ENCODE results near the gene NXNL2. TPM values are rescaled to one million over a fixed set of nuclear protein-coding genes. Genes with fewer than 3 reads are reported as not detected.
A peak's percentile ranks its signal among the peaks of the same experiment; 100 is the strongest.

Gene NXNL2
- total RNA-seq, 2 donors from 2014 or later = not detected

GRCh38 chr9:88572684-88573083 is 37.7 kb downstream of the NXNL2 start:
- ATAC-seq = no peak
- intact Hi-C loops (cut with DNase I) = loop anchor here in 1 of 2 donors (10.0 kb wide), 1 partner anchor 498 kb away; no protein-coding TSS in a partner anchor
- DNase-seq = no peak

- ATAC-seq (no peak), DNase-seq (no peak)
- intact Hi-C loops (cut with DNase I) = loop anchor here in 1 of 2 donors (10.0 kb wide), 1 partner anchor 500 kb away; no protein-coding TSS in a partner anchor
These were observed 40.0 kb downstream of the NXNL2 start for GRCh38 chr9:88574953-88575352.

GRCh38 chr9:88577256-88578120 is 42.5 kb downstream of the NXNL2 start:
- intact Hi-C loops (cut with DNase I) = loop anchor here in 1 of 2 donors (2.0 to 10.0 kb wide), 2 partner anchors 471 to 503 kb away; no protein-coding TSS in a partner anchor
- DNase-seq (no peak), ATAC-seq (no peak)

- ATAC-seq = peak; percentile 93 to 94
- intact Hi-C loops (cut with DNase I) = loop anchor here in 1 of 2 donors (10.0 kb wide), 1 partner anchor 504 kb away; no protein-coding TSS in a partner anchor
These were observed 43.4 kb downstream of the NXNL2 start for GRCh38 chr9:88578121-88579049.

GRCh38 chr9:88579050-88579715 is 44.2 kb downstream of the NXNL2 start:
- intact Hi-C loops (cut with DNase I) = loop anchor here in 1 of 2 donors (10.0 kb wide), 1 partner anchor 504 kb away; no protein-coding TSS in a partner anchor
- ATAC-seq = no peak
- DNase-seq = no peak

More at GRCh38 chr9:88578121-88579049, 43.4 kb downstream of the NXNL2 start:
- DNase-seq = peak; percentile 84

- DNase-seq (no peak), ATAC-seq (no peak)
- intact Hi-C loops (cut with DNase I) = no loop called here
These were observed 46.0 kb downstream of the NXNL2 start for GRCh38 chr9:88580961-88581360.

GRCh38 chr9:88583901-88584596 is 49.1 kb downstream of the NXNL2 start:
- intact Hi-C loops (cut with DNase I) = no loop called here
- no peak for DNase-seq
- ATAC-seq = peak in 1 of 2 donors; percentile 15

GRCh38 chr9:88585426-88585825 is 50.4 kb downstream of the NXNL2 start:
- no peak for ATAC-seq
- intact Hi-C loops (cut with DNase I) = loop anchor here in 1 of 2 donors (5.0 kb wide), 1 partner anchor 418 kb away; no protein-coding TSS in a partner anchor
- no peak for DNase-seq

- ATAC-seq (no peak), DNase-seq (no peak)
- intact Hi-C loops (cut with DNase I) = loop anchor here in 1 of 2 donors (5.0 kb wide), 1 partner anchor 419 kb away; no protein-coding TSS in a partner anchor
These were observed 51.5 kb downstream of the NXNL2 start for GRCh38 chr9:88586452-88586851.

GRCh38 chr9:88587182-88587581 is 52.2 kb downstream of the NXNL2 start:
- DNase-seq = no peak
- intact Hi-C loops (cut with DNase I) = loop anchor here in 1 of 2 donors (5.0 kb wide), 1 partner anchor 420 kb away; no protein-coding TSS in a partner anchor
- ATAC-seq = no peak

GRCh38 chr9:88587885-88588649 is 53.1 kb downstream of the NXNL2 start:
- DNase-seq (no peak), ATAC-seq (no peak)
- intact Hi-C loops (cut with DNase I) = loop anchor here in 1 of 2 donors (5.0 kb wide), 1 partner anchor 421 kb away; no protein-coding TSS in a partner anchor

GRCh38 chr9:88589656-88590055 is 54.7 kb downstream of the NXNL2 start:
- ATAC-seq (no peak), DNase-seq (no peak)
- intact Hi-C loops (cut with DNase I) = loop anchor here (5.0 to 10.0 kb wide), 3 partner anchors 413 to 685 kb away; no protein-coding TSS in a partner anchor

GRCh38 chr9:88590558-88591146 is 55.7 kb downstream of the NXNL2 start:
- no peak for ATAC-seq
- intact Hi-C loops (cut with DNase I) = loop anchor here (5.0 to 10.0 kb wide), 2 partner anchors 412 to 684 kb away; no protein-coding TSS in a partner anchor
- DNase-seq = no peak

GRCh38 chr9:88593537-88594185 is 58.7 kb downstream of the NXNL2 start:
- intact Hi-C loops (cut with DNase I) = loop anchor here (1.0 to 10.0 kb wide), 3 partner anchors 408 to 681 kb away; no protein-coding TSS in a partner anchor
- ATAC-seq = peak; percentile 69 to 82
- peak; percentile 59 for DNase-seq
